IPS-20b (cell line): ENCODE results near the gene CAPN14.

ENCODE experiments used
- H3K27ac ChIP-seq: one replicate; pipeline ENCODE4 v1.5.1; 2013; ENCODE audit warnings: low read length
- H3K27me3 ChIP-seq: 2 replicates; pipeline ENCODE4 v1.6.1; 2013; ENCODE audit warnings: mild to moderate bottlenecking, low read length, inconsistent platforms; ENCODE audit not compliant: insufficient read depth
- H3K36me3 ChIP-seq: 2 replicates; pipeline ENCODE4 v1.6.1; 2013; ENCODE audit warnings: low read depth, mild to moderate bottlenecking, inconsistent platforms, low read length, moderate library complexity; ENCODE audit not compliant: insufficient read depth
- H3K4me1 ChIP-seq: 2 replicates; pipeline ENCODE4 v1.6.1; 2013; ENCODE audit warnings: mild to moderate bottlenecking, control low read depth, inconsistent platforms, low read length, moderate library complexity; ENCODE audit not compliant: insufficient read depth
- H3K4me3 ChIP-seq: 2 replicates; pipeline ENCODE4 v1.5.1; 2013; ENCODE audit warnings: mild to moderate bottlenecking, low read length, inconsistent platforms
- H3K9ac ChIP-seq: 2 replicates; pipeline ENCODE4 v1.6.1; 2013; ENCODE audit warnings: low read depth, mild to moderate bottlenecking, inconsistent platforms, low read length, moderate library complexity
- H3K9me3 ChIP-seq: 2 replicates; pipeline ENCODE4 v1.6.1; 2013; ENCODE audit warnings: mild to moderate bottlenecking, low read depth, low read length, inconsistent platforms; ENCODE audit not compliant: insufficient read depth

The CAPN14 gene

GRCh38 chr2:31253356-31254131, 36.2 kb upstream of the CAPN14 start:
- H3K4me1 ChIP-seq: peaks cover 12% of the 10 kb centered on the region; the same call in 1 of the 2 replicates
- H3K4me3 ChIP-seq: no peak overlapping the region
- no peaks in the 10 kb centered on the region for H3K36me3 ChIP-seq
- H3K9me3 ChIP-seq: no peaks in the 10 kb centered on the region
- no peaks in the 10 kb centered on the region for H3K27me3 ChIP-seq
- H3K9ac ChIP-seq: no peak overlapping the region
- H3K27ac ChIP-seq: no peak overlapping the region

GRCh38 chr2:31251851-31252250, 34.5 kb upstream of the CAPN14 start:
- H3K4me3 ChIP-seq: no peak overlapping the region
- H3K9ac ChIP-seq: no peak overlapping the region
- H3K27me3 ChIP-seq: no peaks in the 10 kb centered on the region
- H3K27ac ChIP-seq: no peak overlapping the region
- H3K9me3 ChIP-seq: no peaks in the 10 kb centered on the region
- peaks cover 4% of the 10 kb centered on the region; the same call in 1 of the 2 replicates for H3K4me1 ChIP-seq
- H3K36me3 ChIP-seq: no peaks in the 10 kb centered on the region

GRCh38 chr2:31251018-31251417, 33.7 kb upstream of the CAPN14 start:
- H3K27ac ChIP-seq: no peak overlapping the region
- H3K36me3 ChIP-seq: no peaks in the 10 kb centered on the region
- no peaks in the 10 kb centered on the region for H3K4me1 ChIP-seq

GRCh38 chr2:31249009-31249690, 31.8 kb upstream of the CAPN14 start:
- no peaks in the 10 kb centered on the region for H3K36me3 ChIP-seq
- no peak overlapping the region for H3K27ac ChIP-seq
- no peaks in the 10 kb centered on the region for H3K27me3 ChIP-seq
- H3K9me3 ChIP-seq: no peaks in the 10 kb centered on the region
- H3K4me3 ChIP-seq: no peak overlapping the region
- H3K4me1 ChIP-seq: no peaks in the 10 kb centered on the region
- no peak overlapping the region for H3K9ac ChIP-seq

More at GRCh38 chr2:31251018-31251417, 33.7 kb upstream of the CAPN14 start:
- no peak overlapping the region for H3K4me3 ChIP-seq
- no peaks in the 10 kb centered on the region for H3K27me3 ChIP-seq
- H3K9ac ChIP-seq: no peak overlapping the region
- no peaks in the 10 kb centered on the region for H3K9me3 ChIP-seq

- Histone ChIP-seq H3K9ac (no peak overlapping the region), H3K4me1 (no peaks in the 10 kb centered on the region), H3K9me3 (no peaks in the 10 kb centered on the region), H3K4me3 (no peak overlapping the region), H3K36me3 (no peaks in the 10 kb centered on the region), H3K27ac (no peak overlapping the region), H3K27me3 (no peaks in the 10 kb centered on the region)
Measured at GRCh38 chr2:31248139-31248538, 30.8 kb upstream of the CAPN14 start.

GRCh38 chr2:31247711-31248110, 30.4 kb upstream of the CAPN14 start:
- H3K4me1 ChIP-seq: no peaks in the 10 kb centered on the region
- no peak overlapping the region for H3K27ac ChIP-seq
- H3K4me3 ChIP-seq: no peak overlapping the region
- H3K9ac ChIP-seq: no peak overlapping the region
- no peaks in the 10 kb centered on the region for H3K36me3 ChIP-seq
- no peaks in the 10 kb centered on the region for H3K9me3 ChIP-seq
- no peaks in the 10 kb centered on the region for H3K27me3 ChIP-seq

- no peak overlapping the region for H3K27ac ChIP-seq
- H3K4me1 ChIP-seq: no peaks in the 10 kb centered on the region
- no peaks in the 10 kb centered on the region for H3K27me3 ChIP-seq
- H3K9me3 ChIP-seq: no peaks in the 10 kb centered on the region
- no peak overlapping the region for H3K9ac ChIP-seq
- H3K36me3 ChIP-seq: no peaks in the 10 kb centered on the region
- H3K4me3 ChIP-seq: no peak overlapping the region
Measured at GRCh38 chr2:31246184-31246852, 29.0 kb upstream of the CAPN14 start.

- H3K27me3 ChIP-seq: no peaks in the 10 kb centered on the region
Measured at GRCh38 chr2:31244101-31244500, 26.8 kb upstream of the CAPN14 start.

GRCh38 chr2:31243053-31243452, 25.7 kb upstream of the CAPN14 start:
- no peaks in the 10 kb centered on the region for H3K9me3 ChIP-seq
- H3K9ac ChIP-seq: no peak overlapping the region
- no peak overlapping the region for H3K27ac ChIP-seq
- H3K4me1 ChIP-seq: no peaks in the 10 kb centered on the region
- H3K36me3 ChIP-seq: no peaks in the 10 kb centered on the region
- no peak overlapping the region for H3K4me3 ChIP-seq
- no peaks in the 10 kb centered on the region for H3K27me3 ChIP-seq

More at GRCh38 chr2:31244101-31244500, 26.8 kb upstream of the CAPN14 start:
- no peak overlapping the region for H3K9ac ChIP-seq
- H3K4me3 ChIP-seq: no peak overlapping the region
- H3K4me1 ChIP-seq: no peaks in the 10 kb centered on the region
- no peak overlapping the region for H3K27ac ChIP-seq
- H3K36me3 ChIP-seq: no peaks in the 10 kb centered on the region
- no peaks in the 10 kb centered on the region for H3K9me3 ChIP-seq

GRCh38 chr2:31241625-31242270, 24.4 kb upstream of the CAPN14 start:
- no peaks in the 10 kb centered on the region for H3K4me1 ChIP-seq
- no peak overlapping the region for H3K27ac ChIP-seq
- no peaks in the 10 kb centered on the region for H3K36me3 ChIP-seq
- no peak overlapping the region for H3K9ac ChIP-seq
- H3K9me3 ChIP-seq: no peaks in the 10 kb centered on the region
- no peak overlapping the region for H3K4me3 ChIP-seq
- no peaks in the 10 kb centered on the region for H3K27me3 ChIP-seq
